K562 (cell line): ENCODE data around the gene RSRC1. TPM values are rescaled to one million over a fixed set of nuclear protein-coding genes. Genes with fewer than 3 reads are reported as not detected.

Experiments used
- ATAC-seq: fragments of 200-7000 bp; cut with Tn5 transposase; 3 replicates; pipeline ENCODE4 v1.9.1; 2020; ENCODE audit warnings: moderate library complexity
- BruUV-seq: library from RNA; stranded (reverse); fragments of 400-500 nt; replicated peaks from 2 replicates; lab custom pipeline; 2021; lab: Mats Ljungman, UMichigan
- CTCF ChIA-PET: fragments of 300-600 bp; formaldehyde crosslinking; extraction: SDS; loops from one replicate; lab custom pipeline; 2021; ENCODE audit warnings: low intra/inter-chr PET ratio; lab: Yijun Ruan, JAX
- POLR2A ChIA-PET: fragments of 300-600, 350-650 bp; sonication (Branson Sonifier 250); formaldehyde crosslinking; extraction: SDS; loops from one replicate; lab custom pipeline; 2021; ENCODE audit warnings: antibody characterized with exemption, inconsistent platforms; lab: Yijun Ruan, JAX
- DNase-seq, 4 experiments: peaks; one replicate each; pipeline versions ENCODE4 v3.0.0 to v3.0.0-alpha.2; 2011 to 2018; ENCODE audit warnings: low spot score in 3 of 4, mixed read lengths in 3 of 4; ENCODE audit errors: extremely low read depth in 1 of 4
- FAIRE-seq: peaks from 2 replicates; lab custom pipeline; 2011; peaks lifted over from hg19 to GRCh38; lab: Jason Lieb, UNC
- H2AFZ ChIP-seq: 2 replicates; pipeline ENCODE4 v1.6.0; 2011; ENCODE audit warnings: low read depth, low read length, control low read depth, inconsistent platforms
- H3K27ac ChIP-seq: fragments of 200-600 bp; 3 replicates; pipeline ENCODE4 v1.8.0; 2011; ENCODE audit warnings: low read depth, mild to moderate bottlenecking, control low read depth, inconsistent platforms, low read length, moderate library complexity, mixed read lengths; ENCODE audit errors: extremely low read depth
- H3K27me3 ChIP-seq, 2 experiments: fragments of 300-600 bp in 1 of 2; 2 replicates in 1 of 2; 3 replicates in 1 of 2; pipeline versions ENCODE4 v1.6.0 to v1.8.0; 2011; ENCODE audit warnings: inconsistent platforms in 2 of 2, low read length in 2 of 2, mild to moderate bottlenecking in 1 of 2, mixed read lengths in 1 of 2, moderate library complexity in 1 of 2; ENCODE audit not compliant: control insufficient read depth in 2 of 2, insufficient read depth in 2 of 2
- H3K36me3 ChIP-seq: fragments of 300-600 bp; 3 replicates; pipeline ENCODE4 v1.8.0; 2011; ENCODE audit warnings: mild to moderate bottlenecking, low read length, inconsistent platforms; ENCODE audit not compliant: control insufficient read depth, insufficient read depth
- H3K4me1 ChIP-seq, 2 experiments: fragments of 200-600 bp in 1 of 2; replicated peaks in 1 of 2; 2 replicates in 1 of 2; 3 replicates in 1 of 2; pipeline versions ENCODE4 v1.5.1 to v1.8.0; 2011; ENCODE audit warnings: inconsistent platforms in 2 of 2, low read length in 2 of 2, mild to moderate bottlenecking in 1 of 2, mixed read lengths in 1 of 2, moderate library complexity in 1 of 2; ENCODE audit not compliant: control insufficient read depth in 2 of 2, insufficient read depth in 2 of 2
- H3K4me2 ChIP-seq: 2 replicates; pipeline ENCODE4 v1.6.1; 2011; ENCODE audit warnings: low read length, control low read depth, inconsistent platforms, mixed read lengths; ENCODE audit not compliant: insufficient read depth
- H3K4me3 ChIP-seq: fragments of 200-600 bp; sonication (generic), shearing (Covaris generic); 2 replicates; pipeline ENCODE4 v1.5.1; 2016; ENCODE audit warnings: control low read depth, inconsistent platforms
- H3K79me2 ChIP-seq: fragments of 200-600 bp; 3 replicates; pipeline ENCODE4 v1.8.0; 2011; ENCODE audit warnings: low read length, inconsistent platforms; ENCODE audit not compliant: control insufficient read depth, insufficient read depth
- H3K9ac ChIP-seq, 2 experiments: 2 replicates each; pipeline versions ENCODE4 v1.6.0 to v1.6.1; 2011; ENCODE audit warnings: low read depth in 2 of 2, low read length in 2 of 2, control low read depth in 1 of 2, inconsistent platforms in 1 of 2, mild to moderate bottlenecking in 1 of 2, mixed read lengths in 1 of 2; ENCODE audit not compliant: insufficient read depth in 1 of 2
- H3K9me1 ChIP-seq: one replicate; pipeline ENCODE4 v1.6.0; 2011; ENCODE audit warnings: inconsistent platforms, mild to moderate bottlenecking, low read length, moderate library complexity; ENCODE audit not compliant: control insufficient read depth, insufficient read depth
- H3K9me3 ChIP-seq: replicated peaks from 2 replicates; pipeline ENCODE4 v1.5.1; 2011; ENCODE audit warnings: low read depth, low read length, inconsistent platforms; ENCODE audit not compliant: control insufficient read depth, insufficient read depth
- H4K20me1 ChIP-seq: replicated peaks from 2 replicates; pipeline ENCODE4 v1.6.1; 2011; ENCODE audit warnings: low read length, inconsistent platforms, mixed read lengths; ENCODE audit not compliant: control insufficient read depth, insufficient read depth
- BACH1 ChIP-seq: fragments of 200-800 bp; sonication (Bioruptor generic); IDR thresholded peaks from 2 replicates; pipeline ENCODE4 v1.6.1; 2016; ENCODE audit warnings: missing genetic modification characterization, missing compliant biosample characterization
- DDX20 ChIP-seq: fragments of 450-650 bp; IDR thresholded peaks from 2 replicates; pipeline ENCODE4 v1.6.1; 2016; ENCODE audit warnings: missing genetic modification characterization, low read depth, mild to moderate bottlenecking, missing compliant biosample characterization, moderate library complexity
- EGR1 ChIP-seq: fragments of 450-650 bp; conservative IDR thresholded peaks from 2 replicates; pipeline ENCODE4 v1.6.1; 2017; ENCODE audit warnings: mild to moderate bottlenecking
- GABPA ChIP-seq: fragments of 200-800 bp; sonication (Bioruptor generic); conservative IDR thresholded peaks from 2 replicates; pipeline ENCODE4 v1.6.1; 2016; ENCODE audit warnings: low read depth, missing genetic modification characterization, missing compliant biosample characterization
- MEIS2 ChIP-seq: fragments of 450-650 bp; IDR thresholded peaks from 2 replicates; pipeline ENCODE4 v1.6.1; 2014; ENCODE audit warnings: mild to moderate bottlenecking; ENCODE audit not compliant: partially characterized antibody
- NR2F6 ChIP-seq: fragments of 450-650 bp; formaldehyde crosslinking; IDR thresholded peaks from 2 replicates; pipeline ENCODE4 v1.4.0; 2020; ENCODE audit warnings: mild to moderate bottlenecking
- RAD51 ChIP-seq: fragments of 450-650 bp; IDR thresholded peaks from 2 replicates; pipeline ENCODE4 v1.7.1; 2016; ENCODE audit warnings: low read depth, mild to moderate bottlenecking, borderline replicate concordance
- STAT5B ChIP-seq: fragments of 250-450 bp; sonication (Bioruptor Pico); IDR thresholded peaks from 2 replicates; pipeline ENCODE4 v1.8.0; 2021; ENCODE audit warnings: mild to moderate bottlenecking, inconsistent platforms
- TAF15 ChIP-seq: fragments of 200-400 bp; formaldehyde crosslinking; IDR thresholded peaks from 2 replicates; pipeline ENCODE4 v1.6.1; 2017; ENCODE audit warnings: mild to moderate bottlenecking, low read depth, low read length, moderate library complexity
- ZNF408 ChIP-seq: fragments of 250-450 bp; sonication (Bioruptor Pico); IDR thresholded peaks from 2 replicates; pipeline ENCODE4 v1.4.0; 2020; ENCODE audit warnings: low read depth, mild to moderate bottlenecking, moderate library complexity
- ZNF644 ChIP-seq: fragments of 200-800 bp; sonication (Bioruptor generic); IDR thresholded peaks from 2 replicates; pipeline ENCODE4 v1.6.1; 2016; ENCODE audit warnings: low read depth, missing genetic modification characterization, missing compliant biosample characterization
- WGBS: fragments of 100-300 bp; shearing (Covaris generic); methylation state at CpG from one replicate; pipeline ENCODE4 v1.1.6; 2016; ENCODE audit warnings: low coverage, mixed read lengths; ENCODE audit not compliant: insufficient coverage; ENCODE audit errors: missing lambda C conversion rate; 5-methylcytosine and 5-hydroxymethylcytosine counted together
- in situ Hi-C: fragments of 300-500 bp; cut with MboI; formaldehyde crosslinking; loops from 4 replicates; pipeline ENCODE4 v1.15.0; 2018; ENCODE audit warnings: inconsistent platforms, mixed read lengths
- intact Hi-C: fragments of 100-400 bp; cut with micrococcal nuclease; formaldehyde crosslinking; loops from 2 replicates; pipeline ENCODE4 v1.14.2; 2022
- polyA plus RNA-seq, 8 experiments: library from polyadenylated mRNA; depleted of rRNA in 4 of 8; stranded (reverse) in 5 of 8; unstranded in 3 of 8; fragments of >200 nt; fragmentation: Nextera tagmentation in 2 of 8; fragmentation: Illumina TruSeq in 1 of 8; extraction: Ambion mirVana in 2 of 8; extraction: Trizol in 1 of 8; gene quantifications; 2 replicates each; pipeline versions ENCODE4 v1.2.1 to v1.2.3, GENCODE V29; 2011 to 2014; ENCODE audit warnings: inconsistent platforms in 1 of 8, missing spikeins in 1 of 8
- total RNA-seq, 7 experiments: library from RNA; depleted of rRNA in 6 of 7; stranded (reverse); fragments of >200 nt in 6 of 7; fragmentation: Illumina TruSeq in 2 of 7; extraction: Trizol in 2 of 7; gene quantifications; 2 replicates each; pipeline versions ENCODE4 v1.2.1 to v1.2.3, GENCODE V29; 2011 to 2021; ENCODE audit warnings: low replicate concordance in 1 of 7
- TF ChIP-seq, protein P1 (sequence below): sonication (generic); formaldehyde crosslinking; IDR thresholded peaks from 2 replicates; pipeline ENCODE4 v1.9.0; 2022; ENCODE audit warnings: mild to moderate bottlenecking, missing genetic modification reagents
- TF ChIP-seq, protein P2 (sequence below), 2 experiments: fragments of 450-650 bp in 1 of 2; IDR thresholded peaks; 2 replicates each; pipeline ENCODE4 v1.6.1; 2011 to 2017; ENCODE audit warnings: low read depth in 2 of 2, antibody characterized with exemption in 1 of 2, borderline replicate concordance in 1 of 2, low read length in 1 of 2, mild to moderate bottlenecking in 1 of 2, mixed read lengths in 1 of 2; ENCODE audit not compliant: control insufficient read depth in 1 of 2
- TF ChIP-seq, protein P3 (sequence below): sonication (generic); formaldehyde crosslinking; IDR thresholded peaks from 2 replicates; pipeline ENCODE4 v1.8.1; 2023; ENCODE audit warnings: mild to moderate bottlenecking, missing genetic modification reagents

Gene RSRC1
- total and polyA plus RNA-seq, 9 of the 15 experiments (the other 6 are each of a cell fraction or from before 2014, with no cell fraction given): 19.3 to 128 (median 75.5) TPM

DNA sequence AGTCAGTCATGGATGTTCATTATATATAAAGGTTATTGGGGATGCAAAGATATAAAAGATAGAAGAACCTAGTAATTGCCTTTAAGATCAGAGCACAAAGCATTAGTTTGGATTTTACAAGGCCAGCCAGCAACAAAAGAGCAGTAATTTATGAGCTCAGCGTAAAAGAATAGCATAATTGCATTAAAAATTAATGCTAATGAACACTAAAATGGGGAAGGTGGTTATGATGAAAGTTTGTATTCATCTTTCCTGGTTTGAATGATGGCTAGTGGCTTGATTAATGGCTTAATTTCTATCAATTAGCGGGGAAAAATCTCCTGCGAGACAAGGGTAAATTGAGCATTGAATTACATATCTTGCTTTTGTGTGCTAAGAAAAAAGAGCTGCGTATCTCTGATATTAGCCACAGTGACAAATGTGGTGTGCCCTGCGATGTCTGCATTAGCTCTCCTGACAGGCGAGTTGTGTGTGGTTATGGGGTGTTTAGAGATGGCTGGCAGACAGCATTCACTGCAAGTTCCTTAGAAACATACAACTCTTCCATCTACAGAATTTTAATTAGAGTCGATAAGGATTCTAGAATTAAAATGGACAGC lies 418.3 kb downstream of the RSRC1 start:
- intact Hi-C loops: no loop called here
- Histone ChIP-seq H3K4me3 (no peak overlapping the region), H3K79me2 (no peaks in the 10 kb centered on the region), H2AFZ (no peak overlapping the region), H3K36me3 (no peaks in the 10 kb centered on the region), H3K4me2 (no peak overlapping the region), H3K27ac (no peak overlapping the region), H3K4me1 (no peaks in the 10 kb centered on the region), H3K9ac (no peak overlapping the region), H4K20me1 (no peaks in the 10 kb centered on the region), H3K9me3 (no peaks in the 10 kb centered on the region), H3K27me3 (no peaks in the 10 kb centered on the region), H3K9me1 (no peaks in the 10 kb centered on the region)
- 85% methylated on average over 7 of the region's 7 CpGs for WGBS
- CTCF ChIA-PET: no interaction called here
- ATAC-seq: no peak
- no peak for FAIRE-seq
- no TSS peak for BruUV-seq
- in situ Hi-C loops: no loop called here
- no peak for DNase-seq
- POLR2A ChIA-PET: no interaction called here
- no peak for TF ChIP-seq GABPA (tag)
- TF ChIP-seq ZNF644 (tag): no peak
- no peak for TF ChIP-seq MEIS2
- no peak for TF ChIP-seq DDX20 (tag)
- no peak for TF ChIP-seq BACH1 (tag)
- no peak for TF ChIP-seq NR2F6 (CRISPR knock-in tag)
- no peak for TF ChIP-seq EGR1
- TF ChIP-seq, protein P1, sequence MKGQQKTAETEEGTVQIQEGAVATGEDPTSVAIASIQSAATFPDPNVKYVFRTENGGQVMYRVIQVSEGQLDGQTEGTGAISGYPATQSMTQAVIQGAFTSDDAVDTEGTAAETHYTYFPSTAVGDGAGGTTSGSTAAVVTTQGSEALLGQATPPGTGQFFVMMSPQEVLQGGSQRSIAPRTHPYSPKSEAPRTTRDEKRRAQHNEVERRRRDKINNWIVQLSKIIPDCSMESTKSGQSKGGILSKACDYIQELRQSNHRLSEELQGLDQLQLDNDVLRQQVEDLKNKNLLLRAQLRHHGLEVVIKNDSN (CRISPR knock-in tag): no peak
- TF ChIP-seq, protein P2, sequence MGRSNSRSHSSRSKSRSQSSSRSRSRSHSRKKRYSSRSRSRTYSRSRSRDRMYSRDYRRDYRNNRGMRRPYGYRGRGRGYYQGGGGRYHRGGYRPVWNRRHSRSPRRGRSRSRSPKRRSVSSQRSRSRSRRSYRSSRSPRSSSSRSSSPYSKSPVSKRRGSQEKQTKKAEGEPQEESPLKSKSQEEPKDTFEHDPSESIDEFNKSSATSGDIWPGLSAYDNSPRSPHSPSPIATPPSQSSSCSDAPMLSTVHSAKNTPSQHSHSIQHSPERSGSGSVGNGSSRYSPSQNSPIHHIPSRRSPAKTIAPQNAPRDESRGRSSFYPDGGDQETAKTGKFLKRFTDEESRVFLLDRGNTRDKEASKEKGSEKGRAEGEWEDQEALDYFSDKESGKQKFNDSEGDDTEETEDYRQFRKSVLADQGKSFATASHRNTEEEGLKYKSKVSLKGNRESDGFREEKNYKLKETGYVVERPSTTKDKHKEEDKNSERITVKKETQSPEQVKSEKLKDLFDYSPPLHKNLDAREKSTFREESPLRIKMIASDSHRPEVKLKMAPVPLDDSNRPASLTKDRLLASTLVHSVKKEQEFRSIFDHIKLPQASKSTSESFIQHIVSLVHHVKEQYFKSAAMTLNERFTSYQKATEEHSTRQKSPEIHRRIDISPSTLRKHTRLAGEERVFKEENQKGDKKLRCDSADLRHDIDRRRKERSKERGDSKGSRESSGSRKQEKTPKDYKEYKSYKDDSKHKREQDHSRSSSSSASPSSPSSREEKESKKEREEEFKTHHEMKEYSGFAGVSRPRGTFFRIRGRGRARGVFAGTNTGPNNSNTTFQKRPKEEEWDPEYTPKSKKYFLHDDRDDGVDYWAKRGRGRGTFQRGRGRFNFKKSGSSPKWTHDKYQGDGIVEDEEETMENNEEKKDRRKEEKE (IDR thresholded peaks at IDR 0.05; ENCODE audit: borderline replicate concordance in 1 of 2, control insufficient read depth in 1 of 2, low read depth in 2 of 2, low read length in 1 of 2): no peak
- TF ChIP-seq TAF15: no peak
- TF ChIP-seq STAT5B: no peak
- TF ChIP-seq, protein P3, sequence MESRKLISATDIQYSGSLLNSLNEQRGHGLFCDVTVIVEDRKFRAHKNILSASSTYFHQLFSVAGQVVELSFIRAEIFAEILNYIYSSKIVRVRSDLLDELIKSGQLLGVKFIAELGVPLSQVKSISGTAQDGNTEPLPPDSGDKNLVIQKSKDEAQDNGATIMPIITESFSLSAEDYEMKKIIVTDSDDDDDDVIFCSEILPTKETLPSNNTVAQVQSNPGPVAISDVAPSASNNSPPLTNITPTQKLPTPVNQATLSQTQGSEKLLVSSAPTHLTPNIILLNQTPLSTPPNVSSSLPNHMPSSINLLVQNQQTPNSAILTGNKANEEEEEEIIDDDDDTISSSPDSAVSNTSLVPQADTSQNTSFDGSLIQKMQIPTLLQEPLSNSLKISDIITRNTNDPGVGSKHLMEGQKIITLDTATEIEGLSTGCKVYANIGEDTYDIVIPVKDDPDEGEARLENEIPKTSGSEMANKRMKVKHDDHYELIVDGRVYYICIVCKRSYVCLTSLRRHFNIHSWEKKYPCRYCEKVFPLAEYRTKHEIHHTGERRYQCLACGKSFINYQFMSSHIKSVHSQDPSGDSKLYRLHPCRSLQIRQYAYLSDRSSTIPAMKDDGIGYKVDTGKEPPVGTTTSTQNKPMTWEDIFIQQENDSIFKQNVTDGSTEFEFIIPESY (CRISPR knock-in tag): no peak
- no peak for TF ChIP-seq ZNF408 (CRISPR knock-in tag)
- no peak for TF ChIP-seq RAD51
